Endothelial cell (in vitro differentiated cells): ENCODE results near the gene PRDX6. TPM values are rescaled to one million over a fixed set of nuclear protein-coding genes. Genes with fewer than 3 reads are reported as not detected.

Experiments used
- DNase-seq: peaks from one replicate; pipeline ENCODE4 v3.0.0; 2021; ENCODE audit warnings: low spot score
- H3K27ac Mint-ChIP-seq: one replicate; pipeline ENCODE4 v1.8.0; 2021; ENCODE audit warnings: mixed read lengths, inconsistent platforms; ENCODE audit not compliant: unreplicated experiment
- H3K27me3 Mint-ChIP-seq: one replicate; pipeline ENCODE4 v1.8.0; 2021; ENCODE audit warnings: mild to moderate bottlenecking, moderate library complexity, mixed read lengths, inconsistent platforms; ENCODE audit not compliant: unreplicated experiment
- H3K36me3 Mint-ChIP-seq: one replicate; pipeline ENCODE4 v1.8.0; 2021; ENCODE audit warnings: mild to moderate bottlenecking, low read depth, mixed read lengths, inconsistent platforms; ENCODE audit not compliant: unreplicated experiment
- H3K4me1 Mint-ChIP-seq: one replicate; pipeline ENCODE4 v1.8.0; 2021; ENCODE audit warnings: mild to moderate bottlenecking, mixed read lengths, inconsistent platforms; ENCODE audit not compliant: unreplicated experiment
- H3K4me3 Mint-ChIP-seq: one replicate; pipeline ENCODE4 v1.8.0; 2021; ENCODE audit warnings: mild to moderate bottlenecking, mixed read lengths, inconsistent platforms; ENCODE audit not compliant: unreplicated experiment
- H3K9me3 Mint-ChIP-seq: one replicate; pipeline ENCODE4 v1.8.0; 2021; ENCODE audit warnings: mixed read lengths, inconsistent platforms; ENCODE audit not compliant: unreplicated experiment
- total RNA-seq: library from RNA; stranded (reverse); fragmentation: NEBNext Ultra II Directional; extraction: Animal tissue kit (Norgen Biotek cat#: 25700); gene quantifications from one replicate; pipeline ENCODE4 v1.2.1, GENCODE V29; 2021; ENCODE audit not compliant: unreplicated experiment
- TF ChIP-seq, protein P1 (sequence below): fragments of 200-600 bp; sonication (generic); IDR thresholded peaks from one replicate; pipeline ENCODE4 v1.5.0; 2021; ENCODE audit warnings: antibody characterized with exemption; ENCODE audit not compliant: unreplicated experiment

PRDX6 gene
- total RNA-seq, 1 donor from 2014 or later, result 189 TPM

DNA sequence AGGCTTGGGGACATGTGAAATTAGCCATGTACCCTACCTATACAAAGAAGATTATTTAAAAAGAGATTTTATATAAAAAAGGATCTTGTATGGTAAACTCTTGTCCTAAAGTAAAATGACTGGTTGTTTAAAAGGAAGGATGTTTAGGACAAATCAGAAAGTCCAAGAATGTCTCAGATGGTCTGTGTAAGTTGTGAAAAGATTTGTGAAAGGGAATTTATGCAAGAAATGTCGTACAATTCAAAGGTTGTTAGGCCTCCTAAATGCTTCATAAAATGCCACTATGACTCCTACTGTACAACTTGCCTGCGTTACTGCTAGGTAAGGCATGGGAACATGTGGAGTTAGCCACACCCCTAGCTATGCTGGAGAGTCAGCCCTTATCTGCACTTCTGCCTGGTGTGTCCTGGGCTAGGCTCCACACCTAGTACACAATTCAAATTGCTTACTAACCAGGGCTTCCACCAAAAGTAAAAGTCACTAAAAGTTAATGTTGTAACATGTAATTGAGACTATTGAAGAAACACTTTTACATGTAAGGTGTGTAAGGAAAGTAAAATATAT lies 19.7 kb downstream of the PRDX6 start:
- H3K9me3 Mint-ChIP-seq, result peaks cover 7% of the 10 kb centered on the region
- no peaks in the 10 kb centered on the region for H3K4me1 Mint-ChIP-seq
- TF ChIP-seq, protein P1, sequence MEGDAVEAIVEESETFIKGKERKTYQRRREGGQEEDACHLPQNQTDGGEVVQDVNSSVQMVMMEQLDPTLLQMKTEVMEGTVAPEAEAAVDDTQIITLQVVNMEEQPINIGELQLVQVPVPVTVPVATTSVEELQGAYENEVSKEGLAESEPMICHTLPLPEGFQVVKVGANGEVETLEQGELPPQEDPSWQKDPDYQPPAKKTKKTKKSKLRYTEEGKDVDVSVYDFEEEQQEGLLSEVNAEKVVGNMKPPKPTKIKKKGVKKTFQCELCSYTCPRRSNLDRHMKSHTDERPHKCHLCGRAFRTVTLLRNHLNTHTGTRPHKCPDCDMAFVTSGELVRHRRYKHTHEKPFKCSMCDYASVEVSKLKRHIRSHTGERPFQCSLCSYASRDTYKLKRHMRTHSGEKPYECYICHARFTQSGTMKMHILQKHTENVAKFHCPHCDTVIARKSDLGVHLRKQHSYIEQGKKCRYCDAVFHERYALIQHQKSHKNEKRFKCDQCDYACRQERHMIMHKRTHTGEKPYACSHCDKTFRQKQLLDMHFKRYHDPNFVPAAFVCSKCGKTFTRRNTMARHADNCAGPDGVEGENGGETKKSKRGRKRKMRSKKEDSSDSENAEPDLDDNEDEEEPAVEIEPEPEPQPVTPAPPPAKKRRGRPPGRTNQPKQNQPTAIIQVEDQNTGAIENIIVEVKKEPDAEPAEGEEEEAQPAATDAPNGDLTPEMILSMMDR, result no peak
- no peak overlapping the region for H3K27ac Mint-ChIP-seq
- H3K4me3 Mint-ChIP-seq, result no peak overlapping the region
- no peak for DNase-seq
- peaks cover 1% of the 10 kb centered on the region for H3K27me3 Mint-ChIP-seq
- peaks cover 11% of the 10 kb centered on the region for H3K36me3 Mint-ChIP-seq

- Mint-ChIP-seq H3K4me3 (no peak overlapping the region), H3K36me3 (no peaks in the 10 kb centered on the region), H3K27ac (no peak overlapping the region), H3K9me3 (no peaks in the 10 kb centered on the region), H3K27me3 (no peaks in the 10 kb centered on the region), H3K4me1 (no peaks in the 10 kb centered on the region)
- DNase-seq, result no peak
- TF ChIP-seq, protein P1, result no peak
These were observed 22.6 kb downstream of the PRDX6 start for GRCh38 chr1:173499729-173500128.

- no peak overlapping the region for H3K27ac Mint-ChIP-seq
- H3K36me3 Mint-ChIP-seq, result no peaks in the 10 kb centered on the region
- no peak overlapping the region for H3K4me3 Mint-ChIP-seq
These were observed 25.0 kb downstream of the PRDX6 start for GRCh38 chr1:173502104-173502503.

DNA sequence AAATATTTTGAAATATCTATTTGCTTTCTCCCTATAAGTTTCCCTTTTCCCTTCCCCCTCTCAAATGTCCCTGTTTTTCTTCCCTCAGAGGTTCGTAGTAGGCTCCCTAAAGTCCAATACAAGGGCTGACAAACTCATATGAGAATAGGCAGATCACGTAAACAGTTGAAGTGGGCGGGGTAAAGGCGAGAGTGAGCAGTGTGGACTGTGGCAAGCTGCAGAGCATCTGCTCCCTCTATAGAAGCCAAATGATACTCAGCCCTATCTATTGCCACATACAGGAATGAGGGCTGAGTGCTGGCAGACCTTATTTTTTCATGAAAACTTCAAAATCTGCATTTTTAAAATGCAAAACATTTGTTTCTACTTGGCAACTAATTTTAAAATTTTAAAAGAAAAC lies 26.3 kb downstream of the PRDX6 start:
- TF ChIP-seq, protein P1, result no peak
- no peaks in the 10 kb centered on the region for H3K36me3 Mint-ChIP-seq
- no peaks in the 10 kb centered on the region for H3K9me3 Mint-ChIP-seq
- H3K27me3 Mint-ChIP-seq, result peaks cover 3% of the 10 kb centered on the region
- no peak for DNase-seq
- no peak overlapping the region for H3K4me3 Mint-ChIP-seq
- H3K27ac Mint-ChIP-seq, result no peak overlapping the region
- no peaks in the 10 kb centered on the region for H3K4me1 Mint-ChIP-seq

More at GRCh38 chr1:173502104-173502503, 25.0 kb downstream of the PRDX6 start:
- Mint-ChIP-seq H3K9me3 (no peaks in the 10 kb centered on the region), H3K4me1 (no peaks in the 10 kb centered on the region), H3K27me3 (no peaks in the 10 kb centered on the region)
- TF ChIP-seq, protein P1, result no peak
- no peak for DNase-seq

GRCh38 chr1:173504268-173504667 lies 27.1 kb downstream of the PRDX6 start:
- no peaks in the 10 kb centered on the region for H3K36me3 Mint-ChIP-seq
- TF ChIP-seq, protein P1, result no peak
- no peak overlapping the region for H3K4me3 Mint-ChIP-seq
- no peak for DNase-seq
- no peaks in the 10 kb centered on the region for H3K9me3 Mint-ChIP-seq
- H3K27me3 Mint-ChIP-seq, result peaks cover 3% of the 10 kb centered on the region
- H3K27ac Mint-ChIP-seq, result no peak overlapping the region
- no peaks in the 10 kb centered on the region for H3K4me1 Mint-ChIP-seq
